Esophagus muscularis mucosa (tissue), 4 donors: ENCODE data around the gene CNTNAP2. TPM values are rescaled to one million over a fixed set of nuclear protein-coding genes. Genes with fewer than 3 reads are reported as not detected.

Source experiments
- DNase-seq: peaks from one replicate; pipeline ENCODE4 v3.0.0-alpha.2; 2017; ENCODE audit errors: extremely low spot score
- H3K27ac ChIP-seq, 4 donors: fragments of 200-600 bp; sonication (generic); replicated peaks in 1 of 4; 1 replicate in 3 of 4; 2 replicates in 1 of 4; pipeline ENCODE4 v1.5.1; 2016 to 2019; ENCODE audit warnings: mild to moderate bottlenecking in 1 of 4
- H3K27me3 ChIP-seq, 4 donors: fragments of 200-600 bp; sonication (generic); one replicate each; pipeline versions ENCODE4 v1.5.1 to v1.6.0; 2016 to 2019
- H3K36me3 ChIP-seq, 4 donors: fragments of 200-600 bp; sonication (generic); one replicate each; pipeline ENCODE4 v1.5.1; 2016 to 2019
- H3K4me1 ChIP-seq, 4 donors: fragments of 200-600 bp; sonication (generic); one replicate each; pipeline ENCODE4 v1.5.1; 2016 to 2019
- H3K4me3 ChIP-seq, 4 donors: fragments of 200-600 bp; sonication (generic); 1 replicate in 2 of 4; 2 replicates in 2 of 4; pipeline ENCODE4 v1.5.1; 2016 to 2019; ENCODE audit warnings: mild to moderate bottlenecking in 4 of 4, moderate library complexity in 1 of 4
- H3K9me3 ChIP-seq, 4 donors: fragments of 200-600 bp; sonication (generic); 1 replicate in 3 of 4; 2 replicates in 1 of 4; pipeline ENCODE4 v1.5.1; 2016 to 2019
- EP300 ChIP-seq: sonication (generic); formaldehyde crosslinking; IDR thresholded peaks from one replicate; pipeline ENCODE4 v1.6.1; 2017; ENCODE audit warnings: antibody characterized with exemption
- POLR2A ChIP-seq: fragments of 450-650 bp; IDR thresholded peaks from one replicate; pipeline ENCODE4 v1.6.1; 2017; ENCODE audit warnings: antibody characterized with exemption, moderate library complexity, mild to moderate bottlenecking, low read depth
- POLR2AphosphoS5 ChIP-seq, 2 donors: sonication (generic); formaldehyde crosslinking; IDR thresholded peaks; one replicate each; pipeline ENCODE4 v1.6.1; 2017; ENCODE audit warnings: antibody characterized with exemption in 2 of 2
- WGBS: methylation state at CpG from one replicate; pipeline ENCODE4 v1.1.5; 2018; 5-methylcytosine and 5-hydroxymethylcytosine counted together
- intact Hi-C: fragments of 100-400 bp; cut with DNase I; formaldehyde crosslinking; loops from one replicate; pipeline ENCODE4 v1.15.1; 2023
- total RNA-seq, 4 donors: library from RNA; depleted of rRNA; stranded (reverse); fragments of >200 nt; gene quantifications; one replicate each; pipeline versions ENCODE4 v1.1.0 to v1.2.1, GENCODE V29; 2016
- TF ChIP-seq, protein P1 (sequence below), 3 experiments: fragments of 200-600 bp in 2 of 3; fragments of 450-650 bp in 1 of 3; sonication (generic) in 2 of 3; IDR thresholded peaks; one replicate each; pipeline ENCODE4 v1.5.1; 2017 to 2019; ENCODE audit warnings: antibody characterized with exemption in 3 of 3, mild to moderate bottlenecking in 2 of 3, moderate library complexity in 1 of 3

The CNTNAP2 gene
- total RNA-seq, 4 donors from 2014 or later: 1.2 to 2.9 (median 1.9) TPM

GRCh38 chr7:148230296-148230695 is 2113.7 kb downstream of the CNTNAP2 start:
- Histone ChIP-seq H3K9me3 (no peaks in the 10 kb centered on the region), H3K27ac (no peak overlapping the region), H3K27me3 (no peaks in the 10 kb centered on the region), H3K4me3 (no peak overlapping the region), H3K36me3 (no peaks in the 10 kb centered on the region), H3K4me1 (no peaks in the 10 kb centered on the region)
- TF ChIP-seq POLR2AphosphoS5 (IDR thresholded peaks at IDR 0.05) (no peak), EP300 (no peak), POLR2A (no peak)
- TF ChIP-seq, protein P1, sequence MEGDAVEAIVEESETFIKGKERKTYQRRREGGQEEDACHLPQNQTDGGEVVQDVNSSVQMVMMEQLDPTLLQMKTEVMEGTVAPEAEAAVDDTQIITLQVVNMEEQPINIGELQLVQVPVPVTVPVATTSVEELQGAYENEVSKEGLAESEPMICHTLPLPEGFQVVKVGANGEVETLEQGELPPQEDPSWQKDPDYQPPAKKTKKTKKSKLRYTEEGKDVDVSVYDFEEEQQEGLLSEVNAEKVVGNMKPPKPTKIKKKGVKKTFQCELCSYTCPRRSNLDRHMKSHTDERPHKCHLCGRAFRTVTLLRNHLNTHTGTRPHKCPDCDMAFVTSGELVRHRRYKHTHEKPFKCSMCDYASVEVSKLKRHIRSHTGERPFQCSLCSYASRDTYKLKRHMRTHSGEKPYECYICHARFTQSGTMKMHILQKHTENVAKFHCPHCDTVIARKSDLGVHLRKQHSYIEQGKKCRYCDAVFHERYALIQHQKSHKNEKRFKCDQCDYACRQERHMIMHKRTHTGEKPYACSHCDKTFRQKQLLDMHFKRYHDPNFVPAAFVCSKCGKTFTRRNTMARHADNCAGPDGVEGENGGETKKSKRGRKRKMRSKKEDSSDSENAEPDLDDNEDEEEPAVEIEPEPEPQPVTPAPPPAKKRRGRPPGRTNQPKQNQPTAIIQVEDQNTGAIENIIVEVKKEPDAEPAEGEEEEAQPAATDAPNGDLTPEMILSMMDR (IDR thresholded peaks at IDR 0.05): no peak
- intact Hi-C loops: no loop called here
- 78% methylated on average over 3 of the region's 3 CpGs for whole genome bisulfite sequencing
- no peak for DNase-seq

DNA sequence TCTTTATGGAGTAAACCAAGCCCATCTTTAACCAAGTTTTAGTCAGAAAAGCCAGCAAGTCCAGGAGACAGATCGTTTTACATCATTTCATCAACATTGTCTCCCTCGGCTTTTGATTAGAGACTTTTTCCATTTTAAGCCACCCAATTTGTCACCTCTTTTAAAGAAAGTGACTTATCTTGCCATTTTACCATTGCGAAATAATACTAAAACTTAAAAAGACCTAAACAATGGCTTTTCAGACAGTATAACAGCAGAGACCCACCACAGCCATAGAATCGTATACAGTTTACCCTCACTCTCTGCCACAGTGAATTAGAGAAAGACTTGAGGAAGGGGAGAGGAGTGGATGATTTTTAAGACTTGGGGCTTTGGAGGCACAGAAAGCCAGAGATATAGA is 2114.3 kb downstream of the CNTNAP2 start:
- Histone ChIP-seq H3K36me3 (no peaks in the 10 kb centered on the region), H3K27ac (no peak overlapping the region), H3K27me3 (no peaks in the 10 kb centered on the region), H3K9me3 (no peaks in the 10 kb centered on the region), H3K4me1 (no peaks in the 10 kb centered on the region), H3K4me3 (no peak overlapping the region)
- 93% methylated on average over 4 of the region's 4 CpGs for WGBS
- DNase-seq: no peak
- no peak for TF ChIP-seq POLR2AphosphoS5 (IDR thresholded peaks at IDR 0.05)
- no peak for TF ChIP-seq EP300
- TF ChIP-seq, protein P1 (IDR thresholded peaks at IDR 0.05): no peak
- no peak for TF ChIP-seq POLR2A
- intact Hi-C loops: no loop called here

- no peak for DNase-seq
- intact Hi-C loops: no loop called here
- Histone ChIP-seq H3K4me1 (no peaks in the 10 kb centered on the region), H3K27me3 (no peaks in the 10 kb centered on the region), H3K9me3 (no peaks in the 10 kb centered on the region), H3K4me3 (no peak overlapping the region), H3K36me3 (no peaks in the 10 kb centered on the region), H3K27ac (no peak overlapping the region)
- 73% methylated on average over 3 of the region's 3 CpGs for WGBS
- TF ChIP-seq POLR2AphosphoS5 (IDR thresholded peaks at IDR 0.05) (no peak), EP300 (no peak), POLR2A (no peak)
- TF ChIP-seq, protein P1 (IDR thresholded peaks at IDR 0.05): no peak
Observed at GRCh38 chr7:148232784-148233183, 2116.2 kb downstream of the CNTNAP2 start.

GRCh38 chr7:148234715-148235114 is 2118.1 kb downstream of the CNTNAP2 start:
- Histone ChIP-seq H3K27me3 (no peaks in the 10 kb centered on the region), H3K27ac (no peak overlapping the region), H3K36me3 (no peaks in the 10 kb centered on the region), H3K4me3 (no peak overlapping the region), H3K9me3 (no peaks in the 10 kb centered on the region), H3K4me1 (no peaks in the 10 kb centered on the region)
- intact Hi-C loops: no loop called here
- DNase-seq: no peak
- TF ChIP-seq EP300 (no peak), POLR2AphosphoS5 (IDR thresholded peaks at IDR 0.05) (no peak), POLR2A (no peak)
- TF ChIP-seq, protein P1 (IDR thresholded peaks at IDR 0.05): no peak
- 88% methylated on average over 1 of the region's 1 CpG for WGBS

DNA sequence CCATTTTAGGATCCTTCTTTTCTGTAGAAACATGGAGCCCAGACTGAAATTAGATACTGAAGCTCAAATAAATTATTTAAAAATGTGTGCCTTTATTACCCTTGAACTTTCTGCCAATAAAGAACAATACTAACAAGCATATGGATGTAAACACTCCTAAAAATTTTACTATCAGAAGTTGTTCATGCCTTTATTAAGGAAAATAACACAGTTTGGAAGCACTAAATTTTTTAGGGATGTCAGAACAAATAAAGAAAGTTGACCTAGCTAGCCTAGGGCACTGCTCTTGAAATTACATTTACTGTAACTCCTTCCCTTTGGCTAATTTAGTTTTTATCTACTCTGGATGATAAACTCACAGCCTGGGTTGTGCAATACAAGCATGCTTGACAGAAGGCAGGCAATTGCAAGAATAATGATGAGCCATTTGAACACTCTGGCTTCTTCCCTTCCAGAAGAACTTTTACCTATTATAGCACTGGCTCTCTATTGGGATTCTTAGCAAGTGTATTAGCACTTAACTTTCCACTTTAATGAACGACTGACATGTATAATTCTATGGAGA is 2122.2 kb downstream of the CNTNAP2 start:
- no peak for DNase-seq
- intact Hi-C loops: no loop called here
- no peaks in the 10 kb centered on the region for H3K27me3 ChIP-seq
- 90% methylated on average over 1 of the region's 1 CpG for WGBS
- no peak overlapping the region for H3K4me3 ChIP-seq
- H3K36me3 ChIP-seq: no peaks in the 10 kb centered on the region
- no peak overlapping the region for H3K27ac ChIP-seq
- H3K9me3 ChIP-seq: no peaks in the 10 kb centered on the region
- peaks cover 0 to 12% (median 12%) of the 10 kb centered on the region in 4 donors for H3K4me1 ChIP-seq
- TF ChIP-seq POLR2AphosphoS5 (IDR thresholded peaks at IDR 0.05) (no peak), POLR2A (no peak), EP300 (no peak)
- TF ChIP-seq, protein P1 (IDR thresholded peaks at IDR 0.05): no peak
